H1 (cell line): ENCODE data around the gene FPR2. TPM values are rescaled to one million over a fixed set of nuclear protein-coding genes. Genes with fewer than 3 reads are reported as not detected.

Source experiments
- CTCF ChIA-PET: fragments of 300-600 bp; sonication (Branson Sonifier 250); formaldehyde crosslinking; loops from one replicate; lab custom pipeline; 2021; ENCODE audit not compliant: partially characterized antibody; lab: Charles Lee
- POLR2A ChIA-PET: fragments of 300-600 bp; sonication (Branson Sonifier 250); formaldehyde crosslinking; loops from one replicate; lab custom pipeline; 2021; ENCODE audit warnings: inconsistent platforms; ENCODE audit not compliant: partially characterized antibody; lab: Charles Lee
- DNase-seq, 2 experiments: peaks; one replicate each; pipeline versions ENCODE4 v3.0.0 to v3.0.0-alpha.2; 2010 to 2022; ENCODE audit warnings: low spot score in 2 of 2, low read depth in 1 of 2, mixed read lengths in 1 of 2
- FAIRE-seq: peaks from 2 replicates; lab custom pipeline; 2011; peaks lifted over from hg19 to GRCh38; lab: Jason Lieb, UNC
- H2AFZ ChIP-seq: 2 replicates; pipeline ENCODE4 v1.8.1; 2012; ENCODE audit warnings: low read length, inconsistent platforms
- H2AK5ac ChIP-seq: 2 replicates; pipeline ENCODE4 v1.6.1; 2013; ENCODE audit warnings: low read depth, low read length
- H2BK120ac ChIP-seq: replicated peaks from 2 replicates; pipeline ENCODE3; 2013; ENCODE audit warnings: low read depth, low read length, inconsistent platforms
- H2BK12ac ChIP-seq: 2 replicates; pipeline ENCODE4 v1.6.1; 2013; ENCODE audit warnings: low read depth, low read length
- H2BK15ac ChIP-seq: 2 replicates; pipeline ENCODE4 v1.6.1; 2013; ENCODE audit warnings: low read length
- H2BK20ac ChIP-seq: 2 replicates; pipeline ENCODE4 v1.6.1; 2013; ENCODE audit warnings: low read length
- H2BK5ac ChIP-seq: 2 replicates; pipeline ENCODE4 v1.6.1; 2013; ENCODE audit warnings: low read depth, low read length
- H3K14ac ChIP-seq: 2 replicates; pipeline ENCODE4 v1.6.1; 2013; ENCODE audit warnings: inconsistent platforms; ENCODE audit not compliant: insufficient read length
- H3K18ac ChIP-seq: 2 replicates; pipeline ENCODE4 v1.6.1; 2013; ENCODE audit warnings: low read length; ENCODE audit errors: extremely low read depth
- H3K23ac ChIP-seq: 2 replicates; pipeline ENCODE4 v1.6.1; 2013; ENCODE audit warnings: inconsistent platforms; ENCODE audit not compliant: insufficient read length
- H3K23me2 ChIP-seq: 2 replicates; pipeline ENCODE4 v1.6.1; 2013; ENCODE audit warnings: low read depth, low read length
- H3K27ac ChIP-seq: 2 replicates; pipeline ENCODE4 v1.6.1; 2011; ENCODE audit warnings: low read depth, low read length, inconsistent platforms
- H3K27me3 ChIP-seq, 4 experiments: replicated peaks in 1 of 4; 1 replicate in 1 of 4; 2 replicates in 3 of 4; pipeline versions ENCODE4 v1.6.1 to v1.8.1; 2011 to 2013; ENCODE audit warnings: low read length in 3 of 4, mild to moderate bottlenecking in 3 of 4, inconsistent platforms in 2 of 4, mixed read lengths in 2 of 4, moderate library complexity in 1 of 4; ENCODE audit not compliant: control insufficient read depth in 3 of 4, insufficient read depth in 3 of 4; ENCODE audit errors: extremely low read depth in 1 of 4
- H3K36me3 ChIP-seq, 4 experiments: 2 replicates each; pipeline versions ENCODE4 v1.6.1 to v1.8.1; 2011 to 2013; ENCODE audit warnings: mild to moderate bottlenecking in 4 of 4, low read length in 3 of 4, moderate library complexity in 2 of 4, control low read depth in 1 of 4, inconsistent platforms in 1 of 4; ENCODE audit not compliant: insufficient read depth in 4 of 4, control insufficient read depth in 2 of 4
- H3K4ac ChIP-seq: replicated peaks from 2 replicates; pipeline ENCODE3; 2013; ENCODE audit warnings: low read length, low read depth, mixed read lengths, inconsistent platforms; ENCODE audit not compliant: insufficient read length
- H3K4me1 ChIP-seq, 4 experiments: replicated peaks in 1 of 4; 1 replicate in 1 of 4; 2 replicates in 3 of 4; pipeline versions ENCODE4 v1.6.1 to v1.8.1; 2011 to 2013; ENCODE audit warnings: low read length in 3 of 4, inconsistent platforms in 2 of 4, mixed read lengths in 1 of 4; ENCODE audit not compliant: insufficient read depth in 4 of 4, control insufficient read depth in 3 of 4
- H3K4me2 ChIP-seq, 2 experiments: 2 replicates each; pipeline versions ENCODE4 v1.6.1 to v1.8.1; 2011 to 2013; ENCODE audit warnings: low read depth in 2 of 2, low read length in 2 of 2, control low read depth in 1 of 2, inconsistent platforms in 1 of 2, mild to moderate bottlenecking in 1 of 2; ENCODE audit not compliant: insufficient read depth in 1 of 2
- H3K4me3 ChIP-seq, 4 experiments: fragments of 200-600, 300-600 bp in 1 of 4; sonication (generic), shearing (Covaris generic), sonication (Bioruptor Twin) in 1 of 4; 2 replicates each; pipeline versions ENCODE4 v1.5.1 to v1.8.1; 2011 to 2016; ENCODE audit warnings: low read length in 4 of 4, low read depth in 3 of 4, control low read depth in 2 of 4, inconsistent platforms in 2 of 4, mild to moderate bottlenecking in 2 of 4, mixed read lengths in 1 of 4, moderate library complexity in 1 of 4; ENCODE audit not compliant: insufficient read depth in 2 of 4; ENCODE audit errors: extremely low read depth in 1 of 4
- H3K56ac ChIP-seq: replicated peaks from 2 replicates; pipeline ENCODE3; 2013; ENCODE audit warnings: low read depth, mild to moderate bottlenecking, mixed read lengths, low read length, inconsistent platforms; ENCODE audit not compliant: insufficient read length
- H3K79me1 ChIP-seq: 2 replicates; pipeline ENCODE4 v1.6.1; 2013; ENCODE audit warnings: low read depth, low read length, control low read depth
- H3K79me2 ChIP-seq, 2 experiments: 2 replicates each; pipeline versions ENCODE4 v1.6.1 to v1.8.1; 2012 to 2013; ENCODE audit warnings: low read length in 2 of 2, mild to moderate bottlenecking in 2 of 2, inconsistent platforms in 1 of 2; ENCODE audit not compliant: insufficient read depth in 2 of 2, control insufficient read depth in 1 of 2
- H3K9ac ChIP-seq, 4 experiments: replicated peaks in 1 of 4; 1 replicate in 1 of 4; 2 replicates in 3 of 4; pipeline versions ENCODE4 v1.6.1 to v1.8.1; 2011 to 2013; ENCODE audit warnings: low read depth in 3 of 4, low read length in 3 of 4, control low read depth in 2 of 4, mild to moderate bottlenecking in 2 of 4, moderate library complexity in 2 of 4, inconsistent platforms in 1 of 4; ENCODE audit errors: extremely low read depth in 1 of 4
- H3K9me3 ChIP-seq, 2 experiments: 2 replicates each; pipeline versions ENCODE4 v1.6.1 to v1.8.1; 2012 to 2013; ENCODE audit warnings: mild to moderate bottlenecking in 2 of 2, moderate library complexity in 2 of 2, control low read depth in 1 of 2, inconsistent platforms in 1 of 2, low read depth in 1 of 2, low read length in 1 of 2, mixed read lengths in 1 of 2; ENCODE audit not compliant: insufficient read depth in 2 of 2
- H4K20me1 ChIP-seq, 2 experiments: replicated peaks in 1 of 2; 2 replicates each; pipeline versions ENCODE3 to v1.8.1; 2011 to 2013; ENCODE audit warnings: inconsistent platforms in 2 of 2, low read length in 2 of 2, mild to moderate bottlenecking in 1 of 2; ENCODE audit not compliant: insufficient read depth in 2 of 2, control insufficient read depth in 1 of 2
- H4K5ac ChIP-seq: 2 replicates; pipeline ENCODE4 v1.6.1; 2013; ENCODE audit warnings: low read length, low read depth, mixed read lengths, inconsistent platforms; ENCODE audit not compliant: insufficient read length
- H4K8ac ChIP-seq: 2 replicates; pipeline ENCODE4 v1.8.0; 2013; ENCODE audit warnings: mild to moderate bottlenecking, moderate library complexity, low read length, inconsistent platforms; ENCODE audit not compliant: insufficient read depth; ENCODE audit errors: extremely low read depth
- H4K91ac ChIP-seq: replicated peaks from 2 replicates; pipeline ENCODE3; 2013; ENCODE audit warnings: low read length, mixed read lengths, inconsistent platforms; ENCODE audit not compliant: insufficient read length
- CHD1 ChIP-seq: IDR thresholded peaks from 2 replicates; pipeline ENCODE4 v1.6.1; 2012; ENCODE audit warnings: low read depth, low read length, improper control_type of control experiment
- CTCF ChIP-seq, 3 experiments: IDR thresholded peaks; 1 replicate in 2 of 3; 2 replicates in 1 of 3; pipeline versions ENCODE4 v1.5.1 to v1.6.1; 2011; ENCODE audit warnings: low read length in 3 of 3, mild to moderate bottlenecking in 3 of 3, inconsistent platforms in 2 of 3, low read depth in 1 of 3, moderate library complexity in 1 of 3; ENCODE audit not compliant: insufficient read depth in 1 of 3; ENCODE audit errors: control extremely low read depth in 1 of 3
- EZH2 ChIP-seq: fragments of 200-600 bp; sonication (generic); IDR thresholded peaks from 2 replicates; pipeline ENCODE4 v1.7.1; 2012; ENCODE audit warnings: low read depth, mild to moderate bottlenecking, moderate library complexity, low read length, inconsistent platforms; ENCODE audit not compliant: severe bottlenecking
- FOSL1 ChIP-seq: IDR thresholded peaks from 2 replicates; pipeline ENCODE4 v1.6.1; 2011; ENCODE audit warnings: mild to moderate bottlenecking, low read depth, low read length, moderate library complexity; ENCODE audit not compliant: insufficient read depth
- HDAC6 ChIP-seq: IDR thresholded peaks from one replicate; pipeline ENCODE4 v1.7.1; 2012; ENCODE audit warnings: low read depth, mild to moderate bottlenecking, inconsistent platforms, low read length, moderate library complexity
- JUN ChIP-seq: IDR thresholded peaks from 2 replicates; pipeline ENCODE4 v1.6.1; 2011; ENCODE audit warnings: low read depth, mild to moderate bottlenecking, improper control_type of control experiment, low read length
- KDM1A ChIP-seq: fragments of 200-600, 300-600 bp; sonication (generic); IDR thresholded peaks from 2 replicates; pipeline ENCODE4 v1.7.1; 2016; ENCODE audit warnings: mild to moderate bottlenecking, low read length, borderline replicate concordance
- POU5F1 ChIP-seq: IDR thresholded peaks from 2 replicates; pipeline ENCODE4 v1.6.1; 2011; ENCODE audit warnings: low read depth, mild to moderate bottlenecking, low read length, moderate library complexity
- SIN3A ChIP-seq, 2 experiments: IDR thresholded peaks in 1 of 2; conservative IDR thresholded peaks in 1 of 2; 2 replicates each; pipeline ENCODE4 v1.6.1; 2011 to 2012; ENCODE audit warnings: low read length in 2 of 2, improper control_type of control experiment in 1 of 2, low read depth in 1 of 2, mild to moderate bottlenecking in 1 of 2
- SIRT6 ChIP-seq: IDR thresholded peaks from one replicate; pipeline ENCODE4 v1.7.1; 2012; ENCODE audit warnings: low read length, inconsistent platforms
- TAF1 ChIP-seq: IDR thresholded peaks from 2 replicates; pipeline ENCODE4 v1.6.1; 2011; ENCODE audit warnings: mild to moderate bottlenecking, low read depth, low read length
- ZNF274 ChIP-seq: IDR thresholded peaks from 2 replicates; pipeline ENCODE4 v1.7.0; 2012; ENCODE audit warnings: low read length, borderline replicate concordance; ENCODE audit errors: extremely low read depth
- WGBS, 2 experiments: shearing (Covaris generic) in 1 of 2; methylation state at CpG; one replicate each; pipeline versions ENCODE4 v1.1.6 to v1.1.7; 2013 to 2015; ENCODE audit warnings: low lambda C conversion rate in 2 of 2, mixed read lengths in 2 of 2, inconsistent platforms in 1 of 2, low coverage in 1 of 2, missing lambda C conversion rate in 1 of 2; ENCODE audit not compliant: insufficient replicate concordance in 2 of 2, insufficient coverage in 1 of 2, insufficient read length in 1 of 2; ENCODE audit errors: extremely low coverage in 1 of 2, missing lambda C conversion rate in 1 of 2; 5-methylcytosine and 5-hydroxymethylcytosine counted together
- polyA plus RNA-seq, 7 experiments: library from polyadenylated mRNA; depleted of rRNA in 3 of 7; stranded (reverse) in 5 of 7; unstranded in 2 of 7; fragments of >200 nt in 5 of 7; fragments of 200-250 nt in 2 of 7; gene quantifications; 1 replicate in 5 of 7; 2 replicates in 1 of 7; 4 replicates in 1 of 7; pipeline versions ENCODE4 v1.2.1 to v1.2.3, GENCODE V29; 2011 to 2013; ENCODE audit warnings: missing spikeins in 2 of 7, mixed read lengths in 2 of 7
- total RNA-seq: library from RNA; stranded (reverse); fragmentation: NEBNext Ultra II Directional; extraction: Animal tissue kit (Norgen Biotek cat#: 25700); gene quantifications from 2 replicates; pipeline ENCODE4 v1.2.1, GENCODE V29; 2021

The FPR2 gene
- total and polyA plus RNA-seq, 2 of the 8 experiments (the other 6 are each of a cell fraction or from before 2014, with no cell fraction given), result 0.17 TPM; not detected in 1

- DNase-seq (no peak), FAIRE-seq (no peak)
- H3K27me3 ChIP-seq, result peaks cover 9 to 29% (median 18%) of the 10 kb centered on the region in 4 experiments
- 82% methylated on average over 7 of the region's 7 CpGs; no CpG with 5 or more reads in 1 of the 2 experiments for WGBS, 2 experiments
- no peak overlapping the region for H3K4ac ChIP-seq
- no peaks in the 10 kb centered on the region for H3K79me2 ChIP-seq
- no peak overlapping the region for H2BK120ac ChIP-seq
- H3K79me1 ChIP-seq, result no peaks in the 10 kb centered on the region
- no peak overlapping the region for H2BK20ac ChIP-seq
- no peak overlapping the region for H2BK5ac ChIP-seq
- no peaks in the 10 kb centered on the region for H3K36me3 ChIP-seq
- no peak overlapping the region for H3K4me3 ChIP-seq
- ChIA-PET POLR2A (no interaction called here), CTCF (no interaction called here)
- H3K23me2 ChIP-seq, result peaks cover 9% of the 10 kb centered on the region; the same call in 1 of the 2 replicates
- H4K20me1 ChIP-seq, result no peaks in the 10 kb centered on the region
- H2AFZ ChIP-seq, result no peak overlapping the region
- no peak overlapping the region for H3K14ac ChIP-seq
- H3K9me3 ChIP-seq, result no peaks in the 10 kb centered on the region
- H3K56ac ChIP-seq, result no peak overlapping the region
- H4K5ac ChIP-seq, result no peak overlapping the region
- no peak overlapping the region for H2BK15ac ChIP-seq
- no peak overlapping the region for H3K9ac ChIP-seq
- H3K4me1 ChIP-seq, result peaks cover 0 to 6% (median 2%) of the 10 kb centered on the region in 4 experiments; a peak in 3 of 7 replicates
- no peak overlapping the region for H3K27ac ChIP-seq
- no peak overlapping the region for H3K18ac ChIP-seq
- H4K8ac ChIP-seq, result no peak overlapping the region
- H2BK12ac ChIP-seq, result no peak overlapping the region
- no peak overlapping the region for H3K4me2 ChIP-seq
- H3K23ac ChIP-seq, result no peak overlapping the region
- H2AK5ac ChIP-seq, result no peak overlapping the region
- H4K91ac ChIP-seq, result no peak overlapping the region
- TF ChIP-seq FOSL1 (no peak), POU5F1 (no peak), HDAC6 (no peak), JUN (no peak), CHD1 (no peak), TAF1 (no peak), ZNF274 (no peak), SIRT6 (no peak), KDM1A (no peak), EZH2 (no peak), SIN3A (conservative IDR thresholded peaks at IDR 0.05 in 1 of 2, IDR thresholded peaks at IDR 0.05 in 1 of 2; ENCODE audit: low read depth in 1 of 2, low read length in 2 of 2) (no peak), CTCF (IDR thresholded peaks at IDR 0.05; ENCODE audit: control extremely low read depth in 1 of 3, insufficient read depth in 1 of 3, low read depth in 1 of 3, low read length in 3 of 3) (no peak)
Measured at GRCh38 chr19:51721905-51722304, 39.1 kb upstream of the FPR2 start.
